Measurements from ENCODE around the gene SLC24A5. TPM values are rescaled to one million over a fixed set of nuclear protein-coding genes. Genes with fewer than 3 reads are reported as not detected.

SLC24A5 gene
- total RNA-seq, 1 donor from 2014 or later = not detected

DNA sequence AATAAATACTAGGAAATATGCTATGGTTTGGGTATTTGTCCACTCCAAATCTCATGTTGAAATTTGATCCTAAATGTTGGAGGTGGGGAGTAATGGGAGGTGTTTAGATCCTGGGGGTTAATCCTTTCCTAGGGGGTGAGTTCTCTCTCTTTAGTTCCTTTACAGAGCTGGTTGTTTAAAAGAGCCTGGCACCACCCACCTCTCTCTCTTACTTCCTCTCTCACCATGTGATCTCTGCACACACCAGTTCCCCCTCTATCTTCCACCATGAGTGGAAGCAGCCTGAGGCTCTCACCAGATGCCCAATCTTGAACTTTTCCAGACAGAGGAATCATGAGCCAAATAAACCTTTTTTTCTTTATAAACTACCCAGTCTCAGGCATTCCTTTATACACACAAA is 10.5 kb downstream of the SLC24A5 start:
- TF ChIP-seq, protein P1, sequence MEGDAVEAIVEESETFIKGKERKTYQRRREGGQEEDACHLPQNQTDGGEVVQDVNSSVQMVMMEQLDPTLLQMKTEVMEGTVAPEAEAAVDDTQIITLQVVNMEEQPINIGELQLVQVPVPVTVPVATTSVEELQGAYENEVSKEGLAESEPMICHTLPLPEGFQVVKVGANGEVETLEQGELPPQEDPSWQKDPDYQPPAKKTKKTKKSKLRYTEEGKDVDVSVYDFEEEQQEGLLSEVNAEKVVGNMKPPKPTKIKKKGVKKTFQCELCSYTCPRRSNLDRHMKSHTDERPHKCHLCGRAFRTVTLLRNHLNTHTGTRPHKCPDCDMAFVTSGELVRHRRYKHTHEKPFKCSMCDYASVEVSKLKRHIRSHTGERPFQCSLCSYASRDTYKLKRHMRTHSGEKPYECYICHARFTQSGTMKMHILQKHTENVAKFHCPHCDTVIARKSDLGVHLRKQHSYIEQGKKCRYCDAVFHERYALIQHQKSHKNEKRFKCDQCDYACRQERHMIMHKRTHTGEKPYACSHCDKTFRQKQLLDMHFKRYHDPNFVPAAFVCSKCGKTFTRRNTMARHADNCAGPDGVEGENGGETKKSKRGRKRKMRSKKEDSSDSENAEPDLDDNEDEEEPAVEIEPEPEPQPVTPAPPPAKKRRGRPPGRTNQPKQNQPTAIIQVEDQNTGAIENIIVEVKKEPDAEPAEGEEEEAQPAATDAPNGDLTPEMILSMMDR (IDR thresholded peaks at IDR 0.05; ENCODE audit: insufficient read depth, low read length, severe bottlenecking) = no peak
- no peaks in the 10 kb centered on the region for H3K36me3 ChIP-seq (ENCODE audit: control insufficient read depth, insufficient read depth, low read length)
- no peaks in the 10 kb centered on the region for H3K27me3 ChIP-seq (ENCODE audit: control insufficient read depth, insufficient read depth, low read length)
- no peak for FAIRE-seq
- no peak overlapping the region for H3K4me3 ChIP-seq (ENCODE audit: low read depth, low read length)
- no peak for DNase-seq (ENCODE audit: low read depth)

DNA sequence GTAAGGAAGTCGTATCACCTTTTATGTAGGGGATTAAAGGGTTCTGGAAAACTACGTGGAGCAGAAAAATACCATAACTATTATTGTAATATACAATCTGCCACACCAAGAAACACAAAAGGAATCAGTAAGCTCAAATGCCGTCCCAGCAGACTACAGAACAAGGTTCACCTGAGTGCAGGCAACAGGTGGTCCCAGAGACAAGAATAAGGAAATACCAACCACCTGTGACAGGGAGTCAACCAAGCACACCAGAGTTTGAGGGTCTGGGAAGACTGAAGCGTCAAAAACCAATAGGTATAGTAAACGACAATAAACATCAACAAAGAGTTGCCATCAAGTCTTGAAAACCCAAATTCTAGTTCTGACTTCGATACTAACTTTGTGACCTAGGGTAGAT is 12.1 kb downstream of the SLC24A5 start:
- DNase-seq (ENCODE audit: low read depth) (no peak), FAIRE-seq (no peak)
- H3K36me3 ChIP-seq (ENCODE audit: control insufficient read depth, insufficient read depth, low read length) = no peaks in the 10 kb centered on the region
- no peak overlapping the region for H3K4me3 ChIP-seq (ENCODE audit: low read depth, low read length)
- no peaks in the 10 kb centered on the region for H3K27me3 ChIP-seq (ENCODE audit: control insufficient read depth, insufficient read depth, low read length)
- TF ChIP-seq, protein P1 (IDR thresholded peaks at IDR 0.05; ENCODE audit: insufficient read depth, low read length, severe bottlenecking) = no peak

DNA sequence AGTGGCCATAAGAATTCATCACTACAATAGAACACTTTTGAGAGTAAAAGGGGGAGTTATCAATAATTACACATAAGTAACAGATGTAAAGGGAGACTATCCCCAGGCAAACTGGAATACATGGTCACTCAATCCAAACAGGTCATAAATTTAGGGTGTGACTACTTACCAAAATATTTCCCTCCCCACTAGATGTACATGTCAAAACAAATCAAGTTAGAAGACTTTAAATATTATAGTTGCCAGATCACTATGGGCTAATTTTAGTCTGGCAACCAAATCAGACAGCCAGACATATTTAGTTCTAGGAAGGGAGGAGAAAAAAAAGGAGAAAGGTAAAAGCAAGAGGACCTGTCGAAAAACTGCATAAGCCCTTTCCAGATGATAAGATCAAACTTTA is 23.1 kb downstream of the SLC24A5 start:
- TF ChIP-seq, protein P1 (IDR thresholded peaks at IDR 0.05; ENCODE audit: insufficient read depth, low read length, severe bottlenecking) = no peak
- DNase-seq (ENCODE audit: low read depth) (peak; percentile 86), FAIRE-seq (no peak)
- H3K4me3 ChIP-seq (ENCODE audit: low read depth, low read length) = no peak overlapping the region
- H3K36me3 ChIP-seq (ENCODE audit: control insufficient read depth, insufficient read depth, low read length) = no peaks in the 10 kb centered on the region
- H3K27me3 ChIP-seq (ENCODE audit: control insufficient read depth, insufficient read depth, low read length) = no peaks in the 10 kb centered on the region

DNA sequence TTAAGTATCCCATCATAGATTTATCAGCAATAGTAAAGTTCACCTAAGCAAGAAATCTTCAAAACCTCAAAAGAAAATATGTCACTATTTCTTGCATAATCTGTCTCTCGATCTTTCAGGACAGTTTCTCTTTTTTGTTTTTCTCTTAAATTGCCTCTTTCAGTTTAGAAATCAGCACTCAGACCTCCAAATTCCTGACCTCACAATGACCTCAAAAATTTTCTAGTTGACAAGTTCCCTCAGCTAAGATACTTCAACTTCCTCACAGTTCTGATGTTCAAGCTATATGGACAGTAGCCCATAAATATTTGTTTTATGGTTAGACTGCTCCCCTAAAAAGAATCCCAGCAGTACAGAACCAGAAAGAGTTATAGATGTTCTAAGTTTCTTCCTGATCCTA is 24.1 kb downstream of the SLC24A5 start:
- TF ChIP-seq, protein P1 (IDR thresholded peaks at IDR 0.05; ENCODE audit: insufficient read depth, low read length, severe bottlenecking) = no peak
- FAIRE-seq = no peak
- Histone ChIP-seq H3K4me3 (ENCODE audit: low read depth, low read length) (no peak overlapping the region), H3K36me3 (ENCODE audit: control insufficient read depth, insufficient read depth, low read length) (no peaks in the 10 kb centered on the region), H3K27me3 (ENCODE audit: control insufficient read depth, insufficient read depth, low read length) (no peaks in the 10 kb centered on the region)
- no peak for DNase-seq (ENCODE audit: low read depth)

DNA sequence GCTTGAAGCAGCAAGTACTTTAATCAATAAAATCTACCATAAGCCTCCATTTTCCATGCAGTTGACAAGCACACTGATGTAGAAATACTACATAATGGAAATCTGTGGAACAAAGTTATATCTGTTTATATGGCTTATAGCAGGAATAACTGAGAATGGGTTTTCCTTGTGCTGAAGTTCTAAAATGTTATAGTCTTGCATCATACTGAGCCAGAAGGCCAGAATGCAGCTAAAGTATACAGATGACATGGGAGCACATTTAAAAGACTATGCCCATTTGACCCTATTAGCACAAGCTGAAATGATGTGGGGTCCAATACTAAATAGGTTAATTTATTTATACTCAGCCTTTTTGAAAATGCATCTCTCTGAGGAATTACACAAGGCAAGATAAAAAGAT is 25.1 kb downstream of the SLC24A5 start:
- Histone ChIP-seq H3K27me3 (ENCODE audit: control insufficient read depth, insufficient read depth, low read length) (no peaks in the 10 kb centered on the region), H3K36me3 (ENCODE audit: control insufficient read depth, insufficient read depth, low read length) (no peaks in the 10 kb centered on the region), H3K4me3 (ENCODE audit: low read depth, low read length) (no peak overlapping the region)
- TF ChIP-seq, protein P1 (IDR thresholded peaks at IDR 0.05; ENCODE audit: insufficient read depth, low read length, severe bottlenecking) = no peak
- FAIRE-seq (no peak), DNase-seq (ENCODE audit: low read depth) (no peak)

DNA sequence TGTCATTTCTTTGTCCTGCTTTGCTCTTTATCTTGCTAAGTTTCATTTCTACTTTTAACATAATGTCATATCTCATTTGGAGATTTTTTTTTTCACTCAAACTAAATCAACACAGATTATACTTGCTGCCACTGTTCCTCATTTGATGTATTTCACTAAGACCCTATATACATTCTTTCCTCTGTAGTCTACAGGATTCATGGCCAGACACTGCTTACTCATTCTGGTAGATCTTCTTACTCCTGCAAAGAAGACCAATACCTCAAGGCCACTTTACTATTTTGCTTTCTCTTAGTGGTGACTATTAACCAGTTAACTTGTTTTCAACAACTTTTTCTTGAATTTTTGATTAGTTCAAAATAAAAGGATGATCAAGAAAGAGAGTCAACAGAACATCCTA is 26.6 kb downstream of the SLC24A5 start:
- peak; percentile 13 for DNase-seq (ENCODE audit: low read depth)
- H3K27me3 ChIP-seq (ENCODE audit: control insufficient read depth, insufficient read depth, low read length) = no peaks in the 10 kb centered on the region

More for the DNA sequence above, 26.6 kb downstream of the SLC24A5 start:
- TF ChIP-seq, protein P1 (IDR thresholded peaks at IDR 0.05; ENCODE audit: insufficient read depth, low read length, severe bottlenecking) = no peak
- no peak overlapping the region for H3K4me3 ChIP-seq (ENCODE audit: low read depth, low read length)
- H3K36me3 ChIP-seq (ENCODE audit: control insufficient read depth, insufficient read depth, low read length) = no peaks in the 10 kb centered on the region
- no peak for FAIRE-seq
